Panc1 (cell line): ENCODE data around the gene SNCG.
"Not testable (repeated sequence)": the region's sequence is repeated elsewhere in the genome, so short reads cannot be mapped to it uniquely, and the experiment has no call there.

Source experiments
- CTCF ChIP-seq: fragments of 450-650 bp; IDR thresholded peaks from 2 replicates; pipeline ENCODE4 v1.5.1; 2017; ENCODE audit warnings: mild to moderate bottlenecking
- POLR2AphosphoS5 ChIP-seq: IDR thresholded peaks from 2 replicates; pipeline ENCODE4 v1.6.1; 2012; ENCODE audit warnings: mild to moderate bottlenecking, low read depth, low read length, moderate library complexity

GRCh38 chr10:86952697-86953096 is 5.7 kb upstream of the SNCG start:
- not testable (repeated sequence) for TF ChIP-seq CTCF, POLR2AphosphoS5
